COLO829 (cell line): Measurements from ENCODE around the gene CDH4.

Source experiments
- DNase-seq: peaks from one replicate; pipeline ENCODE4 v3.0.0; 2012; ENCODE audit warnings: low spot score

Gene CDH4

GRCh38 chr20:61693055-61693600, 441.1 kb downstream of the CDH4 start:
- no peak for DNase-seq

- no peak for DNase-seq
These were observed 442.6 kb downstream of the CDH4 start for GRCh38 chr20:61694682-61695081.

GRCh38 chr20:61695741-61696140, 443.7 kb downstream of the CDH4 start:
- no peak for DNase-seq

GRCh38 chr20:61696181-61696735, 444.2 kb downstream of the CDH4 start:
- no peak for DNase-seq

GRCh38 chr20:61697666-61698597, 445.9 kb downstream of the CDH4 start:
- DNase-seq, result no peak

GRCh38 chr20:61698598-61699494, 446.8 kb downstream of the CDH4 start:
- DNase-seq, result no peak

- no peak for DNase-seq
These were observed 447.7 kb downstream of the CDH4 start for GRCh38 chr20:61699495-61700374.

- no peak for DNase-seq
These were observed 448.6 kb downstream of the CDH4 start for GRCh38 chr20:61700595-61701140.

GRCh38 chr20:61701401-61701800, 449.3 kb downstream of the CDH4 start:
- no peak for DNase-seq

GRCh38 chr20:61701802-61702201, 449.7 kb downstream of the CDH4 start:
- DNase-seq, result no peak

- DNase-seq, result no peak
These were observed 450.2 kb downstream of the CDH4 start for GRCh38 chr20:61702246-61702645.

GRCh38 chr20:61704661-61705060, 452.6 kb downstream of the CDH4 start:
- DNase-seq, result no peak

- DNase-seq, result no peak
These were observed 453.6 kb downstream of the CDH4 start for GRCh38 chr20:61705386-61706258.

- no peak for DNase-seq
These were observed 454.3 kb downstream of the CDH4 start for GRCh38 chr20:61706259-61706961.

- DNase-seq, result no peak
These were observed 456.8 kb downstream of the CDH4 start for GRCh38 chr20:61708891-61709290.

- DNase-seq, result no peak
These were observed 458.0 kb downstream of the CDH4 start for GRCh38 chr20:61710108-61710507.

- no peak for DNase-seq
These were observed 460.6 kb downstream of the CDH4 start for GRCh38 chr20:61712688-61713087.

GRCh38 chr20:61718361-61719005, 466.4 kb downstream of the CDH4 start:
- no peak for DNase-seq
